ENCODE results near the gene ZNF33A. TPM values are rescaled to one million over a fixed set of nuclear protein-coding genes. Genes with fewer than 3 reads are reported as not detected.
"Not testable (repeated sequence)": the region's sequence is repeated elsewhere in the genome, so short reads cannot be mapped to it uniquely, and the experiment has no call there.

Gene ZNF33A
- polyA plus RNA-seq, 4 donors, result 8.5 to 43.1 (median 8.9) TPM

DNA sequence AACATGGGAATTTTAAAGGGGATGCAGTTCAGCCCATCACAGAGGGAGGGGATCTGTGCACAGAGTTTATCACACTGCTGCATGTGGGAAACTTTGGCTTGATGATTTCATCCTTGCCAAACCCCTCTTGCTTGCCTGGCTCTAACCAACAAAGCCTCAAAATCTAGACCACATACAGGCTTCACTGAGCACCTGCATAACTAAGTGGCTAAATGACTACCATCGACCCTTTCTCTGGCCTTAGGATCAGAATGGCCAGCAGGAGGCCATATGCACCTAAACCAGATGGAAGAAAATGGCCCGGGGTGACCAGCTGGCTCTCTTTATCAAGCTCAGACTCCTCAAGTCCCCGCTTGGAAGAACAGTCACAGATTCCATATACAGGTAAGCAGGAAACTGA lies 18.4 kb upstream of the ZNF33A start:
- WGBS, 3 donors, result 65 to 75% (median 66%) methylated on average over 3 of the region's 3 CpGs
- Histone ChIP-seq H3K27ac (ENCODE audit: low read depth in 1 of 3, low read length in 2 of 3) (no peak overlapping the region), H3K27me3 (ENCODE audit: control insufficient read depth in 3 of 3, insufficient read depth in 3 of 3, low read length in 3 of 3) (no peaks in the 10 kb centered on the region), H3K4me1 (ENCODE audit: control insufficient read depth in 3 of 3, insufficient read depth in 2 of 3, low read depth in 1 of 3, low read length in 2 of 3) (no peaks in the 10 kb centered on the region), H3K4me3 (ENCODE audit: low read depth in 1 of 3, low read length in 3 of 3) (no peak overlapping the region), H3K36me3 (ENCODE audit: control insufficient read depth in 3 of 3, insufficient read depth in 2 of 3, low read depth in 1 of 3, low read length in 3 of 3) (no peaks in the 10 kb centered on the region), H3K9me3 (ENCODE audit: control insufficient read depth in 2 of 2, insufficient read depth in 1 of 2, low read depth in 1 of 2, low read length in 1 of 2) (no peaks in the 10 kb centered on the region)
- DNase-seq (no peak), FAIRE-seq (no peak)

DNA sequence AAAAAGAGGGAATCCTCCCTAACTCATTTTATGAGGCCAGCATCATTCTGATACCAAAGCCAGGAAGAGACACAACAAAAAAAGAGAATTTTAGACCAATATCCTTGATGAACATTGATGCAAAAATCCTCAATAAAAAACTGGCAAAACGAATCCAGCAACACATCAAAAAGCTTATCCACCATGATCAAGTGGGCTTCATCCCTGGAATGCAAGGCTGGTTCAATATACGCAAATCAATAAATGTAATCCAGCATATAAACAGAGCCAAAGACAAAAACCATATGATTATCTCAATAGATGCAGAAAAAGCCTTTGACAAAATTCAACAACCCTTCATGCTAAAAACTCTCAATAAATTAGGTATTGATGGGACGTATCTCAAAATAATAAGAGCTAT lies 11.6 kb upstream of the ZNF33A start:
- H3K36me3 ChIP-seq (ENCODE audit: control insufficient read depth in 3 of 3, insufficient read depth in 2 of 3, low read depth in 1 of 3, low read length in 3 of 3); H3K9me3 ChIP-seq (ENCODE audit: control insufficient read depth in 2 of 2, insufficient read depth in 1 of 2, low read depth in 1 of 2, low read length in 1 of 2); H3K27me3 ChIP-seq (ENCODE audit: control insufficient read depth in 3 of 3, insufficient read depth in 3 of 3, low read length in 3 of 3); H3K4me3 ChIP-seq (ENCODE audit: low read depth in 1 of 3, low read length in 3 of 3); DNase-seq; H3K27ac ChIP-seq (ENCODE audit: low read depth in 1 of 3, low read length in 2 of 3); FAIRE-seq; H3K4me1 ChIP-seq (ENCODE audit: control insufficient read depth in 3 of 3, insufficient read depth in 2 of 3, low read depth in 1 of 3, low read length in 2 of 3): not testable (repeated sequence)
- WGBS, 3 donors, result 35 to 65% (median 42%) methylated on average over 1 to 2 of the region's 3 CpGs

DNA sequence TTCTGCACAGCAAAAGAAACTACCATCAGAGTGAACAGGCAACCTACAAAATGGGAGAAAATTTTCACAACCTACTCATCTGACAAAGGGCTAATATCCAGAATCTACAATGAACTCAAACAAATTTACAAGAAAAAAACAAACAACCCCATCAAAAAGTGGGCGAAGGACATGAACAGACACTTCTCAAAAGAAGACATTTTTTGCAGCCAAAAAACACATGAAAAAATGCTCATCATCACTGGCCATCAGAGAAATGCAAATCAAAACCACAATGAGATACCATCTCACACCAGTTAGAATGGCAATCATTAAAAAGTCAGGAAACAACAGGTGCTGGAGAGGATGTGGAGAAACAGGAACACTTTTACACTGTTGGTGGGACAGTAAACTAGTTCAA lies 10.0 kb upstream of the ZNF33A start:
- not testable (repeated sequence) for DNase-seq; H3K27me3 ChIP-seq (ENCODE audit: control insufficient read depth in 3 of 3, insufficient read depth in 3 of 3, low read length in 3 of 3); H3K9me3 ChIP-seq (ENCODE audit: control insufficient read depth in 2 of 2, insufficient read depth in 1 of 2, low read depth in 1 of 2, low read length in 1 of 2); H3K27ac ChIP-seq (ENCODE audit: low read depth in 1 of 3, low read length in 2 of 3); FAIRE-seq; H3K36me3 ChIP-seq (ENCODE audit: control insufficient read depth in 3 of 3, insufficient read depth in 2 of 3, low read depth in 1 of 3, low read length in 3 of 3); H3K4me1 ChIP-seq (ENCODE audit: control insufficient read depth in 3 of 3, insufficient read depth in 2 of 3, low read depth in 1 of 3, low read length in 2 of 3); H3K4me3 ChIP-seq (ENCODE audit: low read depth in 1 of 3, low read length in 3 of 3)
- 90 to 100% (median 93%) methylated on average over 1 of the region's 1 CpG for WGBS, 3 donors

DNA sequence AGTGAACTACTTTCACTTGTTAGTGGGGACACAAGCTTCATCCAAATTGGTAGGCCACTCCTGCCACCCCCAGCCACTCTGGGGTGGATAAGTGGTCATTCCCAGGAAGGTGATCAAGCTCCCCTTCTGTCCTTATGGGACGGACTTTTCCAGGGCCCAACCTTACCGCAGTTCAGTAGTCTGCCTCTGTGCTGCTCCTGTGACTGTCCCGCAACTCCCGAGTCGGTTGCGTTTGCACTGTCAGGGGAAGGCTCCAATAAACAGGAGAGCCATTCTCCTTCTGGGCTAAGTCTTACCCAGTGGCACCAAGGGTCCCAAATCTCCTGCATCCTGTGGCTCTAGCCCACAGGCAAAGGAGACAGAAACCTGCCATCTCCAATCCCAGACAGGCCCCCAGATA lies 7.4 kb upstream of the ZNF33A start:
- no peaks in the 10 kb centered on the region for H3K4me1 ChIP-seq (ENCODE audit: control insufficient read depth in 3 of 3, insufficient read depth in 2 of 3, low read depth in 1 of 3, low read length in 2 of 3)
- no peak overlapping the region for H3K4me3 ChIP-seq (ENCODE audit: low read depth in 1 of 3, low read length in 3 of 3)
- H3K27ac ChIP-seq (ENCODE audit: low read depth in 1 of 3, low read length in 2 of 3), result no peak overlapping the region
- no peaks in the 10 kb centered on the region for H3K9me3 ChIP-seq (ENCODE audit: control insufficient read depth in 2 of 2, insufficient read depth in 1 of 2, low read depth in 1 of 2, low read length in 1 of 2)
- no peaks in the 10 kb centered on the region for H3K36me3 ChIP-seq (ENCODE audit: control insufficient read depth in 3 of 3, insufficient read depth in 2 of 3, low read depth in 1 of 3, low read length in 3 of 3)
- 94 to 97% (median 95%) methylated on average over 6 of the region's 6 CpGs for WGBS, 3 donors
- H3K27me3 ChIP-seq (ENCODE audit: control insufficient read depth in 3 of 3, insufficient read depth in 3 of 3, low read length in 3 of 3), result no peaks in the 10 kb centered on the region
- DNase-seq, result no peak
- no peak for FAIRE-seq

DNA sequence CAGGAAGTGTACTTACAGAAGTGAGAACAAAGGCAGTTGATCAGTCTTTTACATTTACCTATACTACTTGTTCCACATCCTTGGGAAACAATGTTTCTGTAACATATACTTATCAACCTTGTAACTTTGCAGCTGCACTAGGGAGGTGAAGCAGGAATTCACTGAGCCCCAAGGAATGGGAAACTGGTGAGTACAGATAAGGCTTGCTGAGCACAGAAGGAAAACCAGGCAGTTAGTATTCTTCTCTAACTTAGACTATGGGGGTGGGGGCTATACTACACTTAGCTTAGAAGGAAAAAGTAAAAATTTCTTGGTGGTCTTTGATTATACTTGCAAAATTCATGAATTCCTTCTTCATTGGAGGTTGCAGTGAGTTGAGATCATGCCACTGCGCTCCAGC lies 6.9 kb upstream of the ZNF33A start:
- no peaks in the 10 kb centered on the region for H3K27me3 ChIP-seq (ENCODE audit: control insufficient read depth in 3 of 3, insufficient read depth in 3 of 3, low read length in 3 of 3)
- H3K27ac ChIP-seq (ENCODE audit: low read depth in 1 of 3, low read length in 2 of 3), result no peak overlapping the region
- H3K4me3 ChIP-seq (ENCODE audit: low read depth in 1 of 3, low read length in 3 of 3), result no peak overlapping the region
- no peaks in the 10 kb centered on the region for H3K36me3 ChIP-seq (ENCODE audit: control insufficient read depth in 3 of 3, insufficient read depth in 2 of 3, low read depth in 1 of 3, low read length in 3 of 3)
- no peaks in the 10 kb centered on the region for H3K9me3 ChIP-seq (ENCODE audit: control insufficient read depth in 2 of 2, insufficient read depth in 1 of 2, low read depth in 1 of 2, low read length in 1 of 2)
- H3K4me1 ChIP-seq (ENCODE audit: control insufficient read depth in 3 of 3, insufficient read depth in 2 of 3, low read depth in 1 of 3, low read length in 2 of 3), result no peaks in the 10 kb centered on the region
- 90 to 100% (median 100%) methylated on average over 1 of the region's 1 CpG for WGBS, 3 donors
- FAIRE-seq (no peak), DNase-seq (no peak)

DNA sequence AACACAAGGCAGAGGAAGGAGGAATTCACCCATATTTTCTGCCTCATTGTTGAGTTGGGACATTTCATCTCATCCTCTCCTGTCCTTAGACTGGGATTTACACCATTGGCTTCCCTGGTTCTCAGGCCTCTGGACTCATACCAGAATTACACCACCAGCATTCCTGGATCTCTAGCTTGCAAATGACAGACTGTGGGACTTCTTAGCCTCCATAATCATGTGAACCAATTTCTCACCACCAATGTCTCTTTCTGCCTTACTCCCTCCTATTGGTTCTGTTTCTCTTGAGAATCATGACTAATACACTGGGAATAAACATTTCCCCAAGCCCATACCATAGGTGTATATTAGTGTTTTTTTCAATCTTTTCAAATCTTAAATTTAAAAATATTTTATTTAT lies 2.9 kb upstream of the ZNF33A start:
- H3K36me3 ChIP-seq (ENCODE audit: control insufficient read depth in 3 of 3, insufficient read depth in 2 of 3, low read depth in 1 of 3, low read length in 3 of 3), result peaks cover 0 to 3% (median 0%) of the 10 kb centered on the region in 3 donors
- H3K4me1 ChIP-seq (ENCODE audit: control insufficient read depth in 3 of 3, insufficient read depth in 2 of 3, low read depth in 1 of 3, low read length in 2 of 3), result no peaks in the 10 kb centered on the region
- no peak overlapping the region for H3K27ac ChIP-seq (ENCODE audit: low read depth in 1 of 3, low read length in 2 of 3)
- no peak for DNase-seq
- H3K9me3 ChIP-seq (ENCODE audit: control insufficient read depth in 2 of 2, insufficient read depth in 1 of 2, low read depth in 1 of 2, low read length in 1 of 2), result no peaks in the 10 kb centered on the region
- no peaks in the 10 kb centered on the region for H3K27me3 ChIP-seq (ENCODE audit: control insufficient read depth in 3 of 3, insufficient read depth in 3 of 3, low read length in 3 of 3)
- H3K4me3 ChIP-seq (ENCODE audit: low read depth in 1 of 3, low read length in 3 of 3), result no peak overlapping the region
- FAIRE-seq, result no peak

DNA sequence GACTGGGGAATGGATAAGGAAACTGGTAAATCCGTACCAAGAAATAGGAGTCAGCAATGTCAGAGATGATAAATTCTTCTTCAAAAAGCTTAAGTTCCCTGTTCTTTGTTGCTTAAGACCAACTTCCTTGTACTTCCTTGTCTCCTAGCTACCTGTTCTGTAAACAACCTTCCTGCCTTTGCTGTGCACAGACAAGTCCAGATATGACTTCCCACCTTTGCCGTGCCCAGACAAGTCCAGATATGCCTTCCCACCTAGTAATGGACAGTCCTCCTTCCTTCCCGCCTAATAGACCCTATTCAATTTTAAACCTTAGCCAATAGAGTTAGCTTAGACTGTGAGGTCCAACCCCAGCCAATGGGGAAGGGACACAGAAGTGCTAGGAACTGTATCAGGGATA lies 2.5 kb upstream of the ZNF33A start:
- no peaks in the 10 kb centered on the region for H3K4me1 ChIP-seq (ENCODE audit: control insufficient read depth in 3 of 3, insufficient read depth in 2 of 3, low read depth in 1 of 3, low read length in 2 of 3)
- FAIRE-seq (no peak), DNase-seq (peak; percentile 5 to 9)

DNA sequence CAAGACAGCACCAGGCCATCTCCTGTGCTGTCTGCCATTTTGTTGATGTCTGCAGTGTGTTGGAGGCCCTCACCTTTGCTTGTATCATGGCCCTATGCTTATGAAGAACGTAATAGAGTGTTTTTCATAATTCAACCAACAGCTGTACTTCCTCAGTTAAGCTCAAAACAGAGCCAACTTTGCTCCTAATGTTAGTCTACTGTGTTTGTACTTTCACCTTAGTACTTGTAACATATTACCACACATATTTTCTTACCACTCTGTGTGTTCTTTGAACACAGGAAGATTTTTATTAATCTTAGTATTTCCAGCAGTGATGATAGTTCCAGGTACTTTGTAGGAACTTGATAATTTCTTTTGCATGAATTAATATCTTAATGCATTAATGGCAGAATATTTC lies 5.9 kb downstream of the ZNF33A start:
- FAIRE-seq (no peak), DNase-seq (peak in 1 of 2 donors; percentile 19)
- Histone ChIP-seq H3K36me3 (ENCODE audit: control insufficient read depth in 3 of 3, insufficient read depth in 2 of 3, low read depth in 1 of 3, low read length in 3 of 3) (peaks cover 7 to 28% (median 16%) of the 10 kb centered on the region in 3 donors), H3K27ac (ENCODE audit: low read depth in 1 of 3, low read length in 2 of 3) (peak overlapping the region in 1 of 3 donors; percentile 9), H3K27me3 (ENCODE audit: control insufficient read depth in 3 of 3, insufficient read depth in 3 of 3, low read length in 3 of 3) (no peaks in the 10 kb centered on the region), H3K4me1 (ENCODE audit: control insufficient read depth in 3 of 3, insufficient read depth in 2 of 3, low read depth in 1 of 3, low read length in 2 of 3) (no peaks in the 10 kb centered on the region), H3K9me3 (ENCODE audit: control insufficient read depth in 2 of 2, insufficient read depth in 1 of 2, low read depth in 1 of 2, low read length in 1 of 2) (no peaks in the 10 kb centered on the region), H3K4me3 (ENCODE audit: low read depth in 1 of 3, low read length in 3 of 3) (no peak overlapping the region)
- WGBS, 3 donors, result 89 to 94% (median 90%) methylated on average over 1 of the region's 1 CpG

More for the DNA sequence above, 2.5 kb upstream of the ZNF33A start:
- H3K4me3 ChIP-seq (ENCODE audit: low read depth in 1 of 3, low read length in 3 of 3), result no peak overlapping the region
- H3K9me3 ChIP-seq (ENCODE audit: control insufficient read depth in 2 of 2, insufficient read depth in 1 of 2, low read depth in 1 of 2, low read length in 1 of 2), result no peaks in the 10 kb centered on the region
- H3K27ac ChIP-seq (ENCODE audit: low read depth in 1 of 3, low read length in 2 of 3), result no peak overlapping the region
- 49 to 64% (median 54%) methylated on average over 3 of the region's 3 CpGs for WGBS, 3 donors
- no peaks in the 10 kb centered on the region for H3K27me3 ChIP-seq (ENCODE audit: control insufficient read depth in 3 of 3, insufficient read depth in 3 of 3, low read length in 3 of 3)
- peaks cover 0 to 3% (median 0%) of the 10 kb centered on the region in 3 donors for H3K36me3 ChIP-seq (ENCODE audit: control insufficient read depth in 3 of 3, insufficient read depth in 2 of 3, low read depth in 1 of 3, low read length in 3 of 3)

DNA sequence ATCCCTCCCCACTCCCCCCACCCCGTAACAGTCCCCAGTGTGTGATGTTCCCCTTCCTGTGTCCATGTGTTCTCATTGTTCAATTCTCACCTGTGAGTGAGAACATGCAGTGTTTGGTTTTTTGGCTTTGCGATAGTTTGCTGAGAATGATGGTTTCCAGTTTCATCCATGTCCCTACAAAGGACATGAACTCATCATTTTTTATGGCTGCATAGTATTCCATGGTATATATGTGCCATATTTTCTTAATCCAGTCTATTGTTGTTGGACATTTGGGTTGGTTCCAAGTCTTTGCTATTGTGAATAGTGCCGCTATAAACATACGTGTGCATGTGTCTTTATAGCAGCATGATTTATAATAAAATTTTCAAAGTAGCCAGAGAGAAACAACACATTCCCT lies 8.6 kb downstream of the ZNF33A start:
- WGBS, 3 donors, result 67 to 73% (median 70%) methylated on average over 3 to 4 of the region's 4 CpGs
- not testable (repeated sequence) for H3K4me3 ChIP-seq (ENCODE audit: low read depth in 1 of 3, low read length in 3 of 3); FAIRE-seq; H3K27ac ChIP-seq (ENCODE audit: low read depth in 1 of 3, low read length in 2 of 3); H3K4me1 ChIP-seq (ENCODE audit: control insufficient read depth in 3 of 3, insufficient read depth in 2 of 3, low read depth in 1 of 3, low read length in 2 of 3); H3K27me3 ChIP-seq (ENCODE audit: control insufficient read depth in 3 of 3, insufficient read depth in 3 of 3, low read length in 3 of 3); H3K9me3 ChIP-seq (ENCODE audit: control insufficient read depth in 2 of 2, insufficient read depth in 1 of 2, low read depth in 1 of 2, low read length in 1 of 2); DNase-seq
- H3K36me3 ChIP-seq (ENCODE audit: control insufficient read depth in 3 of 3, insufficient read depth in 2 of 3, low read depth in 1 of 3, low read length in 3 of 3), result peaks cover 7 to 26% (median 13%) of the 10 kb centered on the region in 3 donors

Data from small intestine (tissue), 7 donors.